MM.1S (cell line): ENCODE data around the gene PRMT2.

Experiments
- DNase-seq: peaks from one replicate; pipeline ENCODE4 v3.0.0-alpha.2; 2015
- H2AFZ ChIP-seq: fragments of 300-600 bp; sonication (generic); 2 replicates; pipeline ENCODE4 v1.6.0; 2016; ENCODE audit warnings: antibody characterized with exemption, low read length
- H3F3A ChIP-seq: fragments of 300-600 bp; sonication (generic); 2 replicates; pipeline ENCODE4 v1.6.1; 2016; ENCODE audit warnings: mild to moderate bottlenecking, antibody characterized with exemption, low read length, moderate library complexity, mixed read lengths; ENCODE audit not compliant: insufficient read depth
- H3K27ac ChIP-seq: fragments of 300-600 bp; sonication (generic); 2 replicates; pipeline ENCODE4 v1.5.1; 2016; ENCODE audit warnings: mild to moderate bottlenecking, low read length
- H3K27me3 ChIP-seq: fragments of 300-600 bp; sonication (generic); replicated peaks from 2 replicates; pipeline ENCODE4 v1.6.0; 2016; ENCODE audit warnings: low read length; ENCODE audit not compliant: insufficient read depth
- H3K36me3 ChIP-seq: fragments of 300-600 bp; sonication (generic); replicated peaks from 2 replicates; pipeline ENCODE4 v1.6.1; 2016; ENCODE audit warnings: mild to moderate bottlenecking, low read length, mixed read lengths; ENCODE audit not compliant: insufficient read depth
- H3K4me1 ChIP-seq: fragments of 300-600 bp; sonication (generic); 2 replicates; pipeline ENCODE4 v1.6.1; 2016; ENCODE audit warnings: low read length, mixed read lengths
- H3K4me2 ChIP-seq: fragments of 300-600 bp; sonication (generic); 2 replicates; pipeline ENCODE4 v1.6.0; 2016; ENCODE audit warnings: low read depth, low read length
- H3K4me3 ChIP-seq: fragments of 300-600 bp; sonication (generic); 2 replicates; pipeline ENCODE4 v1.5.1; 2016; ENCODE audit warnings: low read length, mixed read lengths
- H3K79me2 ChIP-seq: fragments of 300-600 bp; sonication (generic); 2 replicates; pipeline ENCODE4 v1.6.1; 2016; ENCODE audit warnings: mixed run types, low read length, mixed read lengths
- H3K9ac ChIP-seq: fragments of 300-600 bp; sonication (generic); 2 replicates; pipeline ENCODE4 v1.6.1; 2016; ENCODE audit warnings: low read length, mixed read lengths
- H3K9me2 ChIP-seq: fragments of 300-600 bp; sonication (generic); replicated peaks from 2 replicates; pipeline ENCODE4 v1.6.1; 2016; ENCODE audit warnings: mild to moderate bottlenecking, low read length, mixed read lengths; ENCODE audit not compliant: insufficient read depth
- H3K9me3 ChIP-seq: fragments of 300-600 bp; sonication (generic); replicated peaks from 2 replicates; pipeline ENCODE4 v1.6.1; 2016; ENCODE audit warnings: mild to moderate bottlenecking, low read length, mixed read lengths; ENCODE audit not compliant: insufficient read depth
- H4K20me1 ChIP-seq: fragments of 300-600 bp; sonication (generic); 2 replicates; pipeline ENCODE4 v1.6.1; 2016; ENCODE audit warnings: mild to moderate bottlenecking, low read length, moderate library complexity, mixed read lengths; ENCODE audit not compliant: insufficient read depth
- CTCF ChIP-seq: fragments of 300-600 bp; sonication (generic); IDR thresholded peaks from 2 replicates; pipeline ENCODE4 v1.5.1; 2016; ENCODE audit warnings: antibody characterized with exemption, low read length, mixed read lengths
- EZH2 ChIP-seq: fragments of 300-600 bp; sonication (generic); optimal IDR thresholded peaks from 2 replicates; pipeline ENCODE3; 2017; ENCODE audit warnings: low read depth, mild to moderate bottlenecking, antibody characterized with exemption, low read length, mixed read lengths
- EZH2phosphoT487 ChIP-seq: fragments of 300-600 bp; sonication (generic); IDR thresholded peaks from 2 replicates; pipeline ENCODE4 v1.6.1; 2018; ENCODE audit warnings: antibody characterized with exemption, low read length

PRMT2 gene

GRCh38 chr21:46600305-46600704, 35.2 kb upstream of the PRMT2 start:
- Histone ChIP-seq H3K4me3 (no peak overlapping the region), H4K20me1 (no peaks in the 10 kb centered on the region), H3K79me2 (no peaks in the 10 kb centered on the region), H3K9me2 (no peaks in the 10 kb centered on the region), H3K9ac (no peak overlapping the region), H3K27me3 (peaks cover 25% of the 10 kb centered on the region), H3K4me1 (no peaks in the 10 kb centered on the region), H3K4me2 (no peak overlapping the region), H3K36me3 (no peaks in the 10 kb centered on the region), H3F3A (no peaks in the 10 kb centered on the region), H3K9me3 (no peaks in the 10 kb centered on the region), H2AFZ (no peak overlapping the region), H3K27ac (no peak overlapping the region)
- TF ChIP-seq CTCF (no peak), EZH2phosphoT487 (no peak), EZH2 (no peak)
- no peak for DNase-seq

DNA sequence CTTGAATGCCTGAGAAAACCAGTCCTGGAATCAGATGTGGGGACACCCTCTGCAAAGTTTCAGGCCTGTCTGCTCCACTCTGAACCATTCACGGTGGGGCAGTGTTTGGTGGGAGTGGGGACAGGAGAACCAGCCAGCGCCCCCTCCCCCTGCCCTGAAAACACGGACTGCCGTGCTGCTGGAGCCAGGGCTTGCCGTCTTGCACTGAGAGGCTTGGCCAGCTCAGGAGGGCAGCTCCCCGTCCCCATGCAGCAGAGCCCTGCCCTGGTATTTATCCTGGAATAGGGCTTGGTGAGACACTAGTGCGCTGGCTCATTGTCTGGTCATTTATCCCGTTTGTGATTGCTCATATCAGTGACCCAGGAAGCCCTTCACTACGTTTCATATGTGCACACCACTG, 34.5 kb upstream of the PRMT2 start:
- no peaks in the 10 kb centered on the region for H4K20me1 ChIP-seq
- H3K27me3 ChIP-seq: peaks cover 25% of the 10 kb centered on the region
- no peaks in the 10 kb centered on the region for H3K4me1 ChIP-seq
- no peaks in the 10 kb centered on the region for H3K79me2 ChIP-seq
- H3K9me2 ChIP-seq: no peaks in the 10 kb centered on the region
- no peak overlapping the region for H3K9ac ChIP-seq
- no peak overlapping the region for H3K27ac ChIP-seq
- no peaks in the 10 kb centered on the region for H3F3A ChIP-seq
- no peaks in the 10 kb centered on the region for H3K36me3 ChIP-seq
- H3K9me3 ChIP-seq: no peaks in the 10 kb centered on the region
- no peak overlapping the region for H2AFZ ChIP-seq
- no peak overlapping the region for H3K4me2 ChIP-seq
- TF ChIP-seq CTCF: no peak
- TF ChIP-seq EZH2phosphoT487: no peak
- TF ChIP-seq EZH2: no peak
- no peak overlapping the region for H3K4me3 ChIP-seq
- no peak for DNase-seq

DNA sequence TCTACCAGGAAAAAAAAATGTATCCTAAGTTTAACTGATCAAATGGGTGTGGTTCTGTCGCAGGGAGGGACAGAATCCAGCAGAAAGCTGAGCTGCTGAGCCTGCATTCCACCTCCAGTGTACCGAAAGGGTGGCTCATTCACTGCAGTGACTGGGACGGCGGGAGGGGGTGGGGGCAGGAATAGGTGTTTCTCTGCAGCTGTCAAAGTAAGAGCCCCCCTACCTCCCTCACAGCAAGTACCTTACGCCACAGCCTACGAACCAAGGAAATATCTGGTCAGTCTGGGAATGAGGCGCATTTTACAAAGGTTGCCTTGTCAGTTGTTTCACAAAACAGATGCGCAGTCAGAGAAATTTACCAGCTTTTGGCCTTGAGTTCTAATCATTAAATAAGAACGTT, 32.2 kb upstream of the PRMT2 start:
- H3F3A ChIP-seq: no peaks in the 10 kb centered on the region
- H3K4me3 ChIP-seq: no peak overlapping the region
- DNase-seq: no peak
- peaks cover 25% of the 10 kb centered on the region for H3K27me3 ChIP-seq
- no peaks in the 10 kb centered on the region for H3K9me3 ChIP-seq
- no peaks in the 10 kb centered on the region for H3K4me1 ChIP-seq
- no peak overlapping the region for H3K4me2 ChIP-seq
- H3K9ac ChIP-seq: no peak overlapping the region
- no peaks in the 10 kb centered on the region for H3K79me2 ChIP-seq
- no peaks in the 10 kb centered on the region for H4K20me1 ChIP-seq
- TF ChIP-seq EZH2: no peak
- TF ChIP-seq CTCF: no peak
- TF ChIP-seq EZH2phosphoT487: no peak
- H3K36me3 ChIP-seq: no peaks in the 10 kb centered on the region
- H2AFZ ChIP-seq: no peak overlapping the region
- H3K9me2 ChIP-seq: no peaks in the 10 kb centered on the region
- H3K27ac ChIP-seq: no peak overlapping the region
